Mesenchymal stem cell (in vitro differentiated cells and primary cell): ENCODE data around the gene CYB5B.
A peak's percentile ranks its signal among the peaks of the same experiment; 100 is the strongest.

Experiments used
- DNase-seq: peaks from one replicate; pipeline ENCODE4 v3.0.0-alpha.2; 2013
- H2AFZ ChIP-seq: one replicate; pipeline ENCODE4 v1.6.1; 2013; ENCODE audit warnings: low read depth, mild to moderate bottlenecking, control low read depth, inconsistent platforms, low read length, moderate library complexity
- H2AK5ac ChIP-seq: 2 replicates; pipeline ENCODE4 v1.6.1; 2013; ENCODE audit warnings: low read length, moderate library complexity, mild to moderate bottlenecking, inconsistent platforms; ENCODE audit not compliant: severe bottlenecking
- H2BK120ac ChIP-seq: one replicate; pipeline ENCODE4 v1.6.1; 2013; ENCODE audit warnings: low read depth, mild to moderate bottlenecking, inconsistent platforms, low read length, moderate library complexity
- H2BK12ac ChIP-seq, 2 experiments: one replicate each; pipeline ENCODE4 v1.6.1; 2013; ENCODE audit warnings: inconsistent platforms in 2 of 2, low read length in 2 of 2, mild to moderate bottlenecking in 2 of 2, moderate library complexity in 2 of 2, control low read depth in 1 of 2
- H2BK15ac ChIP-seq: one replicate; pipeline ENCODE4 v1.6.1; 2013; ENCODE audit warnings: mild to moderate bottlenecking, low read depth, inconsistent platforms; ENCODE audit not compliant: poor library complexity, severe bottlenecking
- H2BK5ac ChIP-seq: 2 replicates; pipeline ENCODE4 v1.6.1; 2013; ENCODE audit warnings: low read depth, mild to moderate bottlenecking, low read length, control low read depth, inconsistent platforms; ENCODE audit not compliant: poor library complexity, severe bottlenecking
- H3K14ac ChIP-seq, 2 experiments: one replicate each; pipeline ENCODE4 v1.6.1; 2013; ENCODE audit warnings: inconsistent platforms in 2 of 2, low read length in 2 of 2, control low read depth in 1 of 2, mild to moderate bottlenecking in 1 of 2, moderate library complexity in 1 of 2
- H3K18ac ChIP-seq, 2 experiments: one replicate each; pipeline ENCODE4 v1.6.1; 2013; ENCODE audit warnings: inconsistent platforms in 2 of 2, low read length in 2 of 2, control low read depth in 1 of 2, low read depth in 1 of 2, mild to moderate bottlenecking in 1 of 2
- H3K23ac ChIP-seq, 2 experiments: one replicate each; pipeline ENCODE4 v1.6.1; 2013; ENCODE audit warnings: inconsistent platforms in 2 of 2, low read length in 2 of 2, mild to moderate bottlenecking in 2 of 2, moderate library complexity in 2 of 2, control low read depth in 1 of 2
- H3K27ac ChIP-seq: 2 replicates; pipeline ENCODE4 v1.5.1; 2013; ENCODE audit warnings: mild to moderate bottlenecking, moderate library complexity, low read length, control low read depth, inconsistent platforms; ENCODE audit not compliant: poor library complexity, severe bottlenecking
- H3K27me3 ChIP-seq, 2 experiments: 2 replicates each; pipeline versions ENCODE4 v1.6.1 to v1.7.0; 2013; ENCODE audit warnings: low read length in 2 of 2, mild to moderate bottlenecking in 2 of 2, moderate library complexity in 2 of 2, control low read depth in 1 of 2, inconsistent platforms in 1 of 2; ENCODE audit not compliant: control insufficient read depth in 1 of 2, insufficient read depth in 1 of 2
- H3K36me3 ChIP-seq, 2 experiments: 2 replicates each; pipeline versions ENCODE4 v1.6.1 to v1.7.0; 2013; ENCODE audit warnings: low read length in 2 of 2, control low read depth in 1 of 2, inconsistent platforms in 1 of 2, low read depth in 1 of 2, mild to moderate bottlenecking in 1 of 2; ENCODE audit not compliant: insufficient read depth in 2 of 2, control insufficient read depth in 1 of 2
- H3K4ac ChIP-seq, 2 experiments: one replicate each; pipeline ENCODE4 v1.6.1; 2013; ENCODE audit warnings: inconsistent platforms in 2 of 2, low read length in 2 of 2, mild to moderate bottlenecking in 2 of 2, moderate library complexity in 2 of 2, control low read depth in 1 of 2, low read depth in 1 of 2
- H3K4me1 ChIP-seq: 2 replicates; pipeline ENCODE4 v1.6.1; 2013; ENCODE audit warnings: low read depth, low read length, control low read depth; ENCODE audit not compliant: control insufficient read depth, insufficient read depth
- H3K4me2 ChIP-seq: 2 replicates; pipeline ENCODE4 v1.6.1; 2013; ENCODE audit warnings: low read length, mild to moderate bottlenecking, inconsistent platforms; ENCODE audit not compliant: poor library complexity, severe bottlenecking
- H3K4me3 ChIP-seq, 2 experiments: 2 replicates each; pipeline versions ENCODE4 v1.5.1 to v1.7.0; 2013; ENCODE audit warnings: low read length in 2 of 2, mild to moderate bottlenecking in 2 of 2, control low read depth in 1 of 2, low read depth in 1 of 2; ENCODE audit not compliant: insufficient read depth in 1 of 2
- H3K79me1 ChIP-seq: replicated peaks from 2 replicates; pipeline ENCODE4 v1.6.1; 2013; ENCODE audit warnings: mild to moderate bottlenecking, control low read depth, low read length, inconsistent platforms; ENCODE audit not compliant: poor library complexity, severe bottlenecking
- H3K9ac ChIP-seq: 2 replicates; pipeline ENCODE4 v1.7.0; 2013; ENCODE audit warnings: mild to moderate bottlenecking, low read length, moderate library complexity
- H3K9me3 ChIP-seq: 2 replicates; pipeline ENCODE4 v1.7.0; 2013; ENCODE audit warnings: mild to moderate bottlenecking, low read length; ENCODE audit not compliant: control insufficient read depth
- H4K8ac ChIP-seq: one replicate; pipeline ENCODE4 v1.6.1; 2013; ENCODE audit warnings: inconsistent platforms, mild to moderate bottlenecking, low read length, moderate library complexity
- H4K91ac ChIP-seq: one replicate; pipeline ENCODE4 v1.6.1; 2013; ENCODE audit warnings: mild to moderate bottlenecking, low read length, inconsistent platforms
- WGBS: methylation state at CpG from one replicate; pipeline ENCODE4 v1.1.7; 2013; ENCODE audit warnings: mixed read lengths; 5-methylcytosine and 5-hydroxymethylcytosine counted together

Gene CYB5B

GRCh38 chr16:69448470-69449193 is 24.2 kb downstream of the CYB5B start:
- Histone ChIP-seq H3K36me3 (peaks cover 12 to 36% of the 10 kb centered on the region in 2 experiments), H3K18ac (no peak overlapping the region), H3K79me1 (peaks cover 15% of the 10 kb centered on the region), H2BK120ac (no peak overlapping the region), H2AK5ac (no peak overlapping the region), H2BK12ac (no peak overlapping the region), H3K23ac (no peak overlapping the region), H3K14ac (no peak overlapping the region), H2AFZ (no peak overlapping the region), H3K4me2 (no peak overlapping the region), H3K9ac (peak overlapping the region; percentile 71), H3K9me3 (no peaks in the 10 kb centered on the region), H4K91ac (no peak overlapping the region), H2BK5ac (no peak overlapping the region), H3K4ac (no peak overlapping the region), H2BK15ac (no peak overlapping the region), H4K8ac (no peak overlapping the region), H3K4me3 (no peak overlapping the region), H3K4me1 (peaks cover 4% of the 10 kb centered on the region), H3K27me3 (no peaks in the 10 kb centered on the region), H3K27ac (peak overlapping the region; percentile 35)
- WGBS, result 50% methylated on average over 1 of the region's 3 CpGs
- peak; percentile 68 for DNase-seq

- Histone ChIP-seq H3K9me3 (no peaks in the 10 kb centered on the region), H2BK5ac (no peak overlapping the region), H2AK5ac (no peak overlapping the region), H3K27ac (no peak overlapping the region), H3K9ac (no peak overlapping the region), H3K23ac (no peak overlapping the region), H3K14ac (no peak overlapping the region), H3K79me1 (peaks cover 17% of the 10 kb centered on the region), H2BK15ac (no peak overlapping the region), H3K36me3 (peaks cover 12 to 52% of the 10 kb centered on the region in 2 experiments), H4K8ac (no peak overlapping the region), H3K27me3 (no peaks in the 10 kb centered on the region), H2BK12ac (no peak overlapping the region), H3K4ac (no peak overlapping the region), H3K4me3 (no peak overlapping the region), H3K4me1 (no peaks in the 10 kb centered on the region), H3K4me2 (no peak overlapping the region), H3K18ac (no peak overlapping the region), H2BK120ac (no peak overlapping the region), H4K91ac (no peak overlapping the region), H2AFZ (no peak overlapping the region)
- no peak for DNase-seq
- WGBS, result 100% methylated on average over 2 of the region's 4 CpGs
Observed at GRCh38 chr16:69451166-69451565, 26.7 kb downstream of the CYB5B start.

- peaks cover 16% of the 10 kb centered on the region for H3K79me1 ChIP-seq
- WGBS, result no CpG with 5 or more reads among the region's 1 CpG
- H3K9me3 ChIP-seq, result no peaks in the 10 kb centered on the region
Observed at GRCh38 chr16:69453936-69454335, 29.5 kb downstream of the CYB5B start.

GRCh38 chr16:69463876-69464275 is 39.5 kb downstream of the CYB5B start:
- H3K27ac ChIP-seq, result no peak overlapping the region
- no peak for DNase-seq
- no peak overlapping the region for H3K14ac ChIP-seq
- H3K9me3 ChIP-seq, result no peaks in the 10 kb centered on the region
- H3K79me1 ChIP-seq, result peaks cover 17% of the 10 kb centered on the region
- H2BK120ac ChIP-seq, result no peak overlapping the region
- no peak overlapping the region for H2BK5ac ChIP-seq
- H3K4ac ChIP-seq, result no peak overlapping the region
- H3K18ac ChIP-seq, result no peak overlapping the region
- peaks cover 11 to 66% of the 10 kb centered on the region in 2 experiments for H3K36me3 ChIP-seq
- no peak overlapping the region for H2BK15ac ChIP-seq
- no peak overlapping the region for H4K91ac ChIP-seq
- no peak overlapping the region for H3K4me2 ChIP-seq
- no peak overlapping the region for H4K8ac ChIP-seq
- no peak overlapping the region for H3K9ac ChIP-seq
- H2AFZ ChIP-seq, result no peak overlapping the region
- no peak overlapping the region for H3K23ac ChIP-seq
- no peak overlapping the region for H3K4me3 ChIP-seq
- H2BK12ac ChIP-seq, result no peak overlapping the region
- H3K27me3 ChIP-seq, result no peaks in the 10 kb centered on the region
- no peak overlapping the region for H2AK5ac ChIP-seq
- H3K4me1 ChIP-seq, result peaks cover 1% of the 10 kb centered on the region

More at GRCh38 chr16:69453936-69454335, 29.5 kb downstream of the CYB5B start:
- H4K91ac ChIP-seq, result no peak overlapping the region
- H3K14ac ChIP-seq, result no peak overlapping the region
- H3K18ac ChIP-seq, result no peak overlapping the region
- no peaks in the 10 kb centered on the region for H3K4me1 ChIP-seq
- H2AK5ac ChIP-seq, result no peak overlapping the region
- no peak overlapping the region for H2BK12ac ChIP-seq
- no peak overlapping the region for H3K4me3 ChIP-seq
- no peaks in the 10 kb centered on the region for H3K27me3 ChIP-seq
- peaks cover 9 to 48% of the 10 kb centered on the region in 2 experiments for H3K36me3 ChIP-seq
- H3K4me2 ChIP-seq, result no peak overlapping the region
- no peak overlapping the region for H4K8ac ChIP-seq
- no peak overlapping the region for H2BK120ac ChIP-seq
- H2BK15ac ChIP-seq, result no peak overlapping the region
- no peak overlapping the region for H2AFZ ChIP-seq
- H2BK5ac ChIP-seq, result peak overlapping the region; percentile 31
- H3K9ac ChIP-seq, result no peak overlapping the region
- H3K27ac ChIP-seq, result no peak overlapping the region
- DNase-seq, result no peak
- H3K4ac ChIP-seq, result no peak overlapping the region
- H3K23ac ChIP-seq, result no peak overlapping the region
